GM23338 (cell line): ENCODE results near the gene PTPRN2. TPM values are rescaled to one million over a fixed set of nuclear protein-coding genes. Genes with fewer than 3 reads are reported as not detected.
"Not testable (repeated sequence)": the region's sequence is repeated elsewhere in the genome, so short reads cannot be mapped to it uniquely, and the experiment has no call there.

ENCODE experiments used
- ATAC-seq: fragments of 200-7000 bp; cut with Tn5 transposase; 3 replicates; pipeline ENCODE4 v1.9.1; 2020
- DNase-seq: peaks from one replicate; pipeline ENCODE4 v3.0.0-alpha.2; 2015; ENCODE audit warnings: low spot score
- H2AFZ ChIP-seq: fragments of 200-600 bp; sonication (generic); 2 replicates; pipeline ENCODE4 v1.8.0; 2016; ENCODE audit warnings: antibody characterized with exemption, mild to moderate bottlenecking, moderate library complexity
- H3F3A ChIP-seq: fragments of 200-600 bp; sonication (generic); replicated peaks from 2 replicates; pipeline ENCODE4 v1.8.0; 2017; ENCODE audit warnings: antibody characterized with exemption, mixed run types, low read depth
- H3K27ac ChIP-seq: fragments of 200-600 bp; sonication (generic); 2 replicates; pipeline ENCODE4 v1.6.1; 2016; ENCODE audit warnings: low read depth
- H3K27me3 ChIP-seq: fragments of 200-600 bp; sonication (generic); 2 replicates; pipeline ENCODE4 v1.8.0; 2016; ENCODE audit warnings: mild to moderate bottlenecking, mixed run types, moderate library complexity; ENCODE audit not compliant: insufficient read depth
- H3K36me3 ChIP-seq: fragments of 200-600 bp; sonication (generic); 2 replicates; pipeline ENCODE4 v1.8.0; 2016; ENCODE audit warnings: mild to moderate bottlenecking; ENCODE audit not compliant: insufficient read depth
- H3K4me1 ChIP-seq: fragments of 200-600 bp; sonication (generic); 2 replicates; pipeline ENCODE4 v1.8.0; 2016; ENCODE audit warnings: mild to moderate bottlenecking, moderate library complexity; ENCODE audit not compliant: insufficient read depth
- H3K4me2 ChIP-seq: fragments of 200-600 bp; sonication (generic); 2 replicates; pipeline ENCODE4 v1.7.1; 2017; ENCODE audit warnings: mixed run types
- H3K4me3 ChIP-seq: fragments of 200-600 bp; sonication (generic); 2 replicates; pipeline ENCODE4 v1.6.1; 2016; ENCODE audit warnings: mixed run types
- H3K79me2 ChIP-seq: fragments of 200-600 bp; sonication (generic); replicated peaks from 2 replicates; pipeline ENCODE4 v1.8.0; 2017; ENCODE audit warnings: mild to moderate bottlenecking; ENCODE audit not compliant: insufficient read depth
- H3K9me2 ChIP-seq: fragments of 200-600 bp; sonication (generic); 2 replicates; pipeline ENCODE4 v1.8.0; 2017; ENCODE audit not compliant: insufficient read depth
- H4K20me1 ChIP-seq: fragments of 200-600 bp; sonication (generic); replicated peaks from 2 replicates; pipeline ENCODE4 v1.8.0; 2017; ENCODE audit warnings: mild to moderate bottlenecking; ENCODE audit not compliant: insufficient read depth
- H3K27ac Mint-ChIP-seq: 2 replicates; pipeline ENCODE4 v1.8.0; 2020; ENCODE audit warnings: inconsistent platforms, mild to moderate bottlenecking, moderate library complexity, mixed read lengths
- H3K27me3 Mint-ChIP-seq: 3 replicates; pipeline ENCODE4 v1.8.0; 2022; ENCODE audit warnings: low read depth, mild to moderate bottlenecking, moderate library complexity, mixed read lengths, inconsistent platforms; ENCODE audit not compliant: insufficient read depth, poor library complexity
- H3K36me3 Mint-ChIP-seq: 3 replicates; pipeline ENCODE4 v1.8.0; 2021; ENCODE audit warnings: low read depth, mild to moderate bottlenecking, inconsistent platforms, moderate library complexity, mixed read lengths
- H3K4me1 Mint-ChIP-seq: 3 replicates; pipeline ENCODE4 v1.8.0; 2020; ENCODE audit warnings: mild to moderate bottlenecking, inconsistent platforms, mixed read lengths
- H3K4me3 Mint-ChIP-seq: 3 replicates; pipeline ENCODE4 v1.8.0; 2021; ENCODE audit warnings: moderate library complexity, mild to moderate bottlenecking, inconsistent platforms, mixed read lengths
- H3K9me3 Mint-ChIP-seq: 3 replicates; pipeline ENCODE4 v1.8.0; 2020; ENCODE audit warnings: moderate library complexity, mild to moderate bottlenecking, inconsistent platforms, mixed read lengths
- CREB1 ChIP-seq: fragments of 250-450 bp; sonication (Bioruptor Pico); IDR thresholded peaks from 2 replicates; pipeline ENCODE4 v1.5.0; 2020; ENCODE audit warnings: low read depth, mild to moderate bottlenecking, moderate library complexity
- CTCF ChIP-seq, 2 experiments: fragments of 200-600 bp in 1 of 2; sonication (generic) in 1 of 2; conservative IDR thresholded peaks; 2 replicates each; pipeline versions ENCODE4 v1.5.1 to v1.6.1; 2016 to 2017; ENCODE audit warnings: antibody characterized with exemption in 2 of 2, low read depth in 2 of 2, mild to moderate bottlenecking in 2 of 2, moderate library complexity in 1 of 2
- EZH2phosphoT487 ChIP-seq: fragments of 200-600 bp; sonication (generic); IDR thresholded peaks from one replicate; pipeline ENCODE4 v1.8.1; 2018; ENCODE audit warnings: antibody characterized with exemption; ENCODE audit not compliant: unreplicated experiment
- JUNB ChIP-seq: IDR thresholded peaks from one replicate; pipeline ENCODE4 v1.6.1; 2016; ENCODE audit warnings: antibody characterized with exemption; ENCODE audit not compliant: unreplicated experiment
- NANOG ChIP-seq: IDR thresholded peaks from 2 replicates; pipeline ENCODE4 v1.6.1; 2016; ENCODE audit warnings: antibody characterized with exemption, borderline replicate concordance
- REST ChIP-seq: IDR thresholded peaks from one replicate; pipeline ENCODE4 v1.6.1; 2018; ENCODE audit warnings: antibody characterized with exemption; ENCODE audit not compliant: unreplicated experiment
- STAT1 ChIP-seq: IDR thresholded peaks from one replicate; pipeline ENCODE4 v1.6.1; 2016; ENCODE audit warnings: antibody characterized with exemption; ENCODE audit not compliant: unreplicated experiment
- ZNF331 ChIP-seq: fragments of 250-450 bp; sonication (Bioruptor Pico); IDR thresholded peaks from 2 replicates; pipeline ENCODE4 v1.5.0; 2020; ENCODE audit warnings: low read depth, mild to moderate bottlenecking, moderate library complexity
- polyA plus RNA-seq: library from polyadenylated mRNA; unstranded; fragments of >200 nt; fragmentation: Nextera tagmentation; extraction: Ambion mirVana; gene quantifications from 2 replicates; pipeline ENCODE4 v1.2.1, GENCODE V29; 2016
- total RNA-seq: library from RNA; depleted of rRNA; stranded (reverse); fragments of >200 nt; shearing (Covaris generic); gene quantifications from 2 replicates; pipeline ENCODE4 v1.2.3, GENCODE V29; 2014

The PTPRN2 gene
- total and polyA plus RNA-seq, 2 experiments from 2014 or later: 0.87 to 4.0 TPM

- no peak for TF ChIP-seq NANOG
- TF ChIP-seq CREB1 (CRISPR knock-in tag): no peak
- TF ChIP-seq STAT1: no peak
- no peak for TF ChIP-seq CTCF (conservative IDR thresholded peaks at IDR 0.05; ENCODE audit: low read depth in 2 of 2)
- no peak for TF ChIP-seq JUNB
- no peak for TF ChIP-seq REST
Observed at GRCh38 chr7:158406364-158406763, 181.3 kb downstream of the PTPRN2 start (continued).

GRCh38 chr7:158405771-158406170 lies 181.9 kb downstream of the PTPRN2 start:
- H3K27ac Mint-ChIP-seq, ATAC-seq, H3K4me1 Mint-ChIP-seq: not testable (repeated sequence)

GRCh38 chr7:158405324-158405723 lies 182.3 kb downstream of the PTPRN2 start:
- H3K27ac ChIP-seq: no peak overlapping the region
- TF ChIP-seq EZH2phosphoT487 (no peak), ZNF331 (CRISPR knock-in tag) (no peak)

More at GRCh38 chr7:158405771-158406170, 181.9 kb downstream of the PTPRN2 start:
- not testable (repeated sequence) for H3F3A ChIP-seq, H3K27ac ChIP-seq, H3K4me3 Mint-ChIP-seq, H3K4me3 ChIP-seq, H3K4me2 ChIP-seq, H3K4me1 ChIP-seq, H3K27me3 ChIP-seq, H2AFZ ChIP-seq, H3K36me3 ChIP-seq, H3K79me2 ChIP-seq, DNase-seq, H4K20me1 ChIP-seq, H3K9me2 ChIP-seq
- Mint-ChIP-seq H3K36me3 (peaks cover 41% of the 10 kb centered on the region), H3K27me3 (peaks cover 11% of the 10 kb centered on the region), H3K9me3 (peaks cover 80% of the 10 kb centered on the region)

More at GRCh38 chr7:158405324-158405723, 182.3 kb downstream of the PTPRN2 start:
- DNase-seq (no peak), ATAC-seq (no peak)
- H3K4me1 Mint-ChIP-seq: no peaks in the 10 kb centered on the region; the same call in 2 of the 3 replicates
- Histone ChIP-seq H2AFZ (no peak overlapping the region), H3F3A (no peaks in the 10 kb centered on the region), H3K4me3 (no peak overlapping the region), H3K27me3 (no peaks in the 10 kb centered on the region), H3K79me2 (no peaks in the 10 kb centered on the region), H4K20me1 (no peaks in the 10 kb centered on the region), H3K9me2 (no peaks in the 10 kb centered on the region), H3K36me3 (no peaks in the 10 kb centered on the region), H3K4me1 (no peaks in the 10 kb centered on the region), H3K4me2 (no peak overlapping the region)
- no peak overlapping the region for H3K4me3 Mint-ChIP-seq
- H3K9me3 Mint-ChIP-seq: peaks cover 80% of the 10 kb centered on the region
- no peak overlapping the region for H3K27ac Mint-ChIP-seq
- H3K27me3 Mint-ChIP-seq: peaks cover 11% of the 10 kb centered on the region
- H3K36me3 Mint-ChIP-seq: peaks cover 44% of the 10 kb centered on the region
